Stimulated activated CD8-positive, alpha-beta memory T cell treated with anti-CD3 and anti-CD28 coated beads, Interleukin-7, amount 100 ng/mL, for 24 hours (primary cell): ENCODE measurements around the gene IL4R.

ENCODE experiments used
- DNase-seq: peaks from one replicate; pipeline ENCODE4 v3.0.0-alpha.2; 2020; ENCODE audit warnings: low read depth

IL4R gene

DNA sequence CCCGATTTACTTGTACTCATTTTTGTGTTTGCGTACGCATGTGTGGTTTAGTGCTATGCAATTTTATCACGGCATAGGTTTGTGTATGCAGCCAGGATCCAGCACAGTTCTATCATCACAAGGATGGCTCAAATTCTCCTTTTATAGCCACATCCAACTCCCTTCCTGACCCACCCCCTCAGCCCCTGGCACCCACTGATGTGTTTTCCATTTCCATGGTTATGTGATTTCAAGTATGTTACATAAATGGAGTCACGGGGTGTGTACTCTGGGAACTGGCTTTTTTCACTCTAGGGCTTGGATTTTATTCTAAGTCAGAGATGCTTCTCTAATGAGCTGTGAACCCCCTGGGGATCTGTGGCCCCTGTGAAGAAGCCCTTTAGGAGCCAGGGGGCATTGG, 16.8 kb downstream of the IL4R start:
- DNase-seq, result no peak

DNA sequence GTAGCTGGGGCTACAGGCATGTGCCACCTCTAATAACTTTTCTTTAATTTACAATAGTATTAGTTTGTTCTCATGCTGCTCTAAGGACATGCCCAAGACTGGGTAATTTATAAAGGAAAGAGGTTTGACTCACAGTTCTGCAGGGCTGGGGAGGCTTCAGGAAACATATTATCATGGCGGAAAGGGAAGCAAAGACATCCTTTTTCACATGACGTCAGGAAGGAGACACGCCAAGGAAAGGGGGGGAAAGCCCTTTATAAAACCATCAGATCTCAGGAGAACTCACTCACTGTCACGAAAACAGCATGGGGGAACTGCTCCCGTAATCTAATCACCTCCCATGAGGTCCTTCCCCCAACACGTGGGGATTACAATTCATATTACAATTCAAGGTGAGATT, 18.3 kb downstream of the IL4R start:
- DNase-seq, result no peak

DNA sequence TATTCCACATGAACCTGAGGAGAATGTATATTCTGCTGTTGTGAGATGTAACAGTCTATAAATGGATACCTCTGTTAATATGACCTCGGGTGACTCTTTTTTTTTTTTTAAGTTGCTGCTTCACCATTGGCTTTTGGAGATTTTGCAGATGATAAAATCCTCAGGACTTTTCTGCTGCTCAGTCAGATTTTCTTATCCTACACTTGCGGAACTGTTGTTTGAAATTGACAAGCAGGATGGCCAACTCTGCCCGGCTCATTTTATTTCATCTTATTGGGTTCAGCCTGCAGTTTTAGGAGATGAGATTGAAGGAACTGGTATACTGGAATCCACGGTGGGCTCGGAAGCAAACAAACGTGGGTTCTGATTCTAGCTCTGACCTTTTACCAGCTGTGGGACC, 19.3 kb downstream of the IL4R start:
- DNase-seq, result no peak

DNA sequence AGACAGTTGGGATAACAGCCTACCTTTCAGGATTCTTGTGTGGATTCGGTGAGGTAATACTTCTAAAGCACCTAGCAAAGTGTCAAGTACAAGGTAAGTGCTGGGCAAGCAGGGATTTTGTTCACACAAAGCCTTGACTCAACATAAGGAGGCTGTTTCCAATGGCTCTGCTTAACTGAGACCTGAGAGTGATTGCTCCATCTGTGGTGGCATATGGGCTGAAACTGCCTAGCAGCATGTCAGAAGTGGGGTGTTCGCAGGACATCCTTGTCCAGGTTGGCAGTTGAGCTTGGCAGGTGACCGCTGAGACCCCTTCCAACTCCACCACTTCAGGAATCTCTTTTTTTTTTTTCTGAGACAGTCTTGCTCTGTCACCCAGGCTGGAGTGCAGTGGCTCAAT, 19.8 kb downstream of the IL4R start:
- no peak for DNase-seq

DNA sequence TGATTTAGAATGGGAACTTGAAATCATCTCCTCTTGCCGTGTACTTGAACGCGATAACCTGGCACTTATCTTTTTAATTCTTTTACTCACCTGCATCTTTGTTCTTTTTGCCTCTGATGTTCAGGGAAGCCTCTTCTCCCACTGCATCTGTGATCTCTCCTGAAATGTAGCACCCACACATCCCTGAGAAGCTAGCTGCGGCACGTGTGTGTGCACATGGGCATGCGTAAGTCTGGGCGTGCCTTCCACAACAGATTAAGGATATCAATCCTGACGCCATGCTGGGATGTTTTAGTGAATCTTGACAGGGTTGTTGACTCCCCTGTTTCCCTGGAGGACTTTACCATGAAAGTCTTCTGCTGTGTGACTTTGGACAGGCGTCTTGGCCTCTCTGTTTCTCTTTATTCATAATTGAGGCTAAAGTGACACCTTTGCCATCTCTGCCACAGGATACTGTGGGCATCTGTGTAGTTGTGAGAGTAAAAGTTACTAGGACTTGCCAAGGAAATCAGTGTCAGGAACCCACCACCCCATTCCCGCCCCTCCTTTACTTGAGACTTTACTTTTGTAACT, 20.5 kb downstream of the IL4R start:
- no peak for DNase-seq

DNA sequence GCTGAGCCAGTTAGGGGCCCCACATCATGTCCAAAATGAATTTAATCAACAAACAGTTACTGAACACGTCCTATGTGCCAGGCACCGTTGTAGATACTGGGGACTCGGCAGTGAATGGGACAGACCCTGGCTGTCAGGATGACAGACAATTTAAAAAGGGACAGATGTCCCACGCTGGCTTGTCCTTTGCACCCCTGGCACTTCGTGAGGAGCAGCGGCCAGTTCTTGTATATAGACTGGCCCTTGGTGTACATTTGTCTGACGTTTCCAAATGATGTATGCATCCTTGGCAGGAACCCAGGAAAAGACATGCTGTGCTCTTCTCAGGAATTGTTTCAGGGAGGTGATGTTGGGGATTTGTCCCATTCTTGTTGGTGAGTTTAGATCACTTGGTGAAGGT, 21.1 kb downstream of the IL4R start:
- DNase-seq, result no peak

DNA sequence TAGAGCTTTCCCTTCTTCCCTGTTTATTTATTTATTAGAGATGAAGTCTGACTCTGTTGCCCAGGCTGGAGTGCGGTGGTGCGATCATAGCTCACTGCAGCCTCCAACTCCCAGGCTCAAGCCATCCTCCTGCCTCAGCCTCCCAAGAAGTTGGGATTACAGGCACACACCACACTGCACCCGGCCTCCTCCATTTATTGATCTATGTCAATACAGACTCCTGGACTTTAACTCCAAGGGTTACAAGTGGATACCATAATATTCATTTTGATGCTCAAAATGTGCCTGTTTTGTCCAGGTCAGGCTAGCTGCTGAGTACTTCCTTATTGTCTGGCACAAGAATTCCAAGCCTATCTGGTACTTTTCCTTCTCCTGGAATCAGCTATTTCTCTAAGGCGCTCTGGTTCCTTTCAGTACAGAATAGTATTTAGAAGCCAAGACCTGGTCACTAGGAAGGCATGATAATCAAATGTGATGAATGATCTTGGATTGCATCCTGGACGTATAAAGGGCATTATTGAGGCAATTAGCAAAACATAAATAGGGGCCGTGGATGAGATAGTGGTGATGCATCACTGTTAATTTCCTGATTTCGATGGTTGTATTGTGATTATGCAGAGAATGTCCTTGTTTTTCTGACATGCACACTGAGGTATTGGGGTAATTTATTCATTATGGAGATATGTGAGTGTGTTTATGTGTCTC, 21.7 kb downstream of the IL4R start:
- no peak for DNase-seq

DNA sequence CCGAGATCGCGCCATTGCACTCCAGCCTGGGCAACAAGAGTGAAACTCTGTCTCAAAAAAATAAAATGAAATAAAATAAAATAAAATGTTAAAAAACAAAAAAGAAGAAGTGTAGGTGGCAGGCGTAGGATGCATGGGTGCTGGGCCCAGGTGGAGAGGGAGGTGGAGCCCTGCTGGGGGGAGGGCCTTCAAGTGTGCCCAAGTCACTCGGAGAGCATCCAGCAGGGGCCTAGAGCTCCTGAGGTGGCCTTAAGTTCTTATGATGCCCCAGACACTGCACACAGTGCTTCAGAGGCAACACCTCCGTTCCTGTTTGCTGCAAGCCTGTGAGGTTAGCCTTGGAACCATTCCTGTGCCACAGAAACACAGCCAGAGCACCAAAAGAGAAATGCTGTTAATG, 23.2 kb downstream of the IL4R start:
- no peak for DNase-seq

DNA sequence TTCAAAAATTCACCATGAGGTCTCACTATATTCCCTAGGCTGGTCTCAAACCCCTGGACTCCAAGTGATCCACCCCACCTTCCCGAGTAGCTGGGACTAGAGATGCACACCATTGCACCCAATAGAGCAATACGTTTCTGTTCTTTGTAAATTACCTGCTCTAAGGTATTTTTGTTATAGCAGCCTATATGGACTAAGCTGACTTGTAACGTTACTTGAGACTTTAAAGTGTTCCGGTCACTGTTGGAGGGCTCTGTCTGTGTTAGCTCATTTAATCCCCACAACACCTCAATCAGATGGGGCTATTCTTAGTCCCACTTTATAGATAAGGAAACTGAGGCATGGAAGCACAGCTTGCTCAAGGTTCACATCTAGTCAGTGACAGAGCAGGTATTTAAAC, 25.4 kb downstream of the IL4R start:
- DNase-seq, result no peak

DNA sequence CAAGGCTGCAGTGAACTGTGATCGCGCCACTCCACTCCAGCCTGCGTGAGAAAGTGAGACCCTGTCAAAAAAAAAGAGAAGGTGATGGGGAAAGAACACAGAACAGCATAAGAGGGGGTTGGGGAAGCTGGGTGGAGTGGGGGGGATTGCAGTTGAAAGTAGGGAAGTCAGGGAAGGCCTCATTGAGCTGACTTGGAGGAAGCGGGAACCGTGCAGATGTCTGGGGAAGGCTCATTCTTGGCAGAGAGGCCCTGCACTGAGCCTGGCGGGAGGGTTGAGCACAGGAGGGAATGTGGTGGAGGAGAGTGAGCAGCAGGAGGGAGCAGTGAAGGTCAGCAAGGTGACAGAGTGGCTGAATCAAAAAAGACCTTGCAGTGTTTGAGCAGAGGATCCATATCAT, 26.9 kb downstream of the IL4R start:
- no peak for DNase-seq

DNA sequence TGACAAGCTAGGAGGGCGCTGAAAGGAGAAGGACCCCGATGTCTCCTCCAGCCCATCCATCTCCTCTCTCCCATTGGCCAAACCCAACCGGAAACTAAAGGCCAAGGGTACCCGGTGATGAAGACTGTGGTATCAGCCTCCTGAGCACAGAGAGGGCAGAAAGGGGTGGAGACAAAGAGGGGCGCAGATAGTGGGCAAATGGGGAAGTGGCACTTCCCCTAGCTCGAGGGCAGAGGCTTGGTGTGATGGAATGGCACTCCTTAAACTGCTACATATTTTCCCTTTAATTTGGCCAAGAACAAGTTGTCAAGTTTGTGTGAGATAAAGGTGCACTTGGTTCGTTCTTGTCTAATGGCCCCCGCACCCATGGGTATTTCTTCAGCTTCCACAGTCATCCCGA, 27.8 kb downstream of the IL4R start:
- DNase-seq, result no peak

DNA sequence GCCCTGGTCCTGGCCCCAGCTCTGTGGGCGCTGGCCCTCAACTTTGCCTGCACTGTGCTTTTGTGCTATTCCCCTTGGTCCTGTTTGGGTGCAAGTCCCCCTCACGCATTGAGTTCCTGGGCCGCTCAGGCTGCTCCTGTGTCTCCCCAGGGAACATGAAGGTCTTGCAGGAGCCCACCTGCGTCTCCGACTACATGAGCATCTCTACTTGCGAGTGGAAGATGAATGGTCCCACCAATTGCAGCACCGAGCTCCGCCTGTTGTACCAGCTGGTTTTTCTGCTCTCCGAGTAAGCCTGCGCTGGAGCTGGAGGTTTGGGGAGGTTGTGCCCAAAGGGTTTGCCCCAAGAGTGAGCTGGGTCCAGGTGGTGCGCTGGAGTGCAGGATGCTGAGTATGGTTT, 28.2 kb downstream of the IL4R start:
- DNase-seq, result no peak

DNA sequence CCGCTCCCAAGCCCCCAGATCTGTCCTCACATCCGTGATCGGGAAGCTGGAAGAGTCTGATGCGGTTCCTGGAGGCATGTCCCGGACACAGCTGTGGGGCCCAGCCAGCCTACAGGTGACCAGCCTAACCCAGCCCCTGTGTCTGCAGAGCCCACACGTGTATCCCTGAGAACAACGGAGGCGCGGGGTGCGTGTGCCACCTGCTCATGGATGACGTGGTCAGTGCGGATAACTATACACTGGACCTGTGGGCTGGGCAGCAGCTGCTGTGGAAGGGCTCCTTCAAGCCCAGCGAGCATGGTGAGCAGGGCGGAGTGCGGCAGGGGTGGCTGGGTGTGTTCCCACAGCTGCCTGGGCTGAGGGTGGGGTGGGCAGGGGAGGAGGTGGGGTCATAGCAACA, 30.9 kb downstream of the IL4R start:
- DNase-seq, result no peak

DNA sequence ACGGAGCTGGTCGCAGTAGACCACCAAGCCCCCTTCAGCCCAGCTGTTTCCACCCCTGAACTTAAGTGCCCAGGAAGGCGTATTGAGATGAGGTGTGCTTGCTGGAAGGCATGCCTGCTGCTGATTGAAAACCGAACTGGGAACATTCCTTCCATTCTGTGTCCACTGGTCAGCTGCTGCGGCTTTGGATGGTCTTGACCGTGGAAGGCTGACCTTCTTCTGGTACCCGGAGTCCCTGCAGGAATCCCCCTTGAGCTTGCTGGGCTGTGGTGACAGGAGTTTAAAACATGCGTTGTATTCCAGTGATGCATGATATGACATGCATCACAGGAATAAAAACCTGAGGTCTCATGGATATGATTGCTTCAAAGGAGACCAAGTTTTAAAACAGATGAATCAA, 31.4 kb downstream of the IL4R start:
- no peak for DNase-seq

DNA sequence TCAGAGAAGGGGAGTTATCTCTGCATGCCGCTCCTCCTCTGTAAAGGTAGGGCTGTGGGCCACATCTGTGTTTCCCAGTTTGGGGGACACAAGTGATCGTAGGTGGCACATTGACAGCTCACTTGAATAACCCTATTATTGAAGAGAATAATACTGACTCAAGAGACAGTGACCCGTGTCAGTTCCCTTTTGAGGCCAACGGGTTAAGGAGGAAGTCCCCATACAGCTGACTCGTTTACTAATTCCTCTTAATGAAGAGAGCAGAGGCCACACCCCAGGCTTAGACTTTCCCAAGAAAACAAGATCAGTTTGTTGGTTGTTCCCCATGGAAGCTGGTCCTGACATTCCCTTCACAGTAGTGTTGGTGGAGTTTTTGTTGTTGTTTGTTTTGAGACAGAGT, 33.0 kb downstream of the IL4R start:
- no peak for DNase-seq

DNA sequence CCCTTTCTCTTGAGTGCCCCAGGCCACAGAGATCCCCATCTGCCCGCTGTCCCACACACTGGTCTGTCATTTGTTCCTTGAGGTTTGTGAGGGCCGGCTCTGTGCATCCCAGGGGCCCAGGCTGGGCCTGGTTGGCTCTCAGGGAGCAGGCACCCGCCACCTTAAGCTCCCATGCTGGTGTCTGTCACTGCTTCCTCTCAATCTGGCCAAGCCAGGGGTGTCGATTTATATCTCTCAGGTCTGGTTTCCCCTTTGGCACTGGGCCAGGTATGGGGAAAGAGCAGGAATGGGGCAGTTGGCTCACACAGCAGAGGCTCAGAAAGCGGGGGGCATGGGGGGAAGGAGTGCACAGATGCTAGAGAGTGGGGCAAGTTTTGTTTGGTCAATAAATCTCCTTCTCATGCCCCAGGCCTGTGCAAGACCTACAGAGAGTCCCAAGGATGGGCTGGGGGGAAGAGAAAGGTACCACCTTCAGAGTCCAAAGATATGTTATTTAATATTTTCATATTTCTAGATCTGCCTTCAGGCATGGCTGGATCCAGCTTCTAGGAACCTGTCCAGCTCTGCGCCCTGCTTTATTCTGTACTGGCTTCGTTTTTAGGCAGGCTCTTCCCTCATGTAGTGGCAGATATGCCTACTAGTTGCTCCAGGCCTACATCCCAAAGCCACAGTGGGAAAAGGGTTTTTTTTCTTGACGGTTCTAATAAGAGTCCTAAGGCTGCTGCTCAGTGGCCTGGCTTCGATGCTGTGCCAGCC, 34.3 kb downstream of the IL4R start:
- no peak for DNase-seq

DNA sequence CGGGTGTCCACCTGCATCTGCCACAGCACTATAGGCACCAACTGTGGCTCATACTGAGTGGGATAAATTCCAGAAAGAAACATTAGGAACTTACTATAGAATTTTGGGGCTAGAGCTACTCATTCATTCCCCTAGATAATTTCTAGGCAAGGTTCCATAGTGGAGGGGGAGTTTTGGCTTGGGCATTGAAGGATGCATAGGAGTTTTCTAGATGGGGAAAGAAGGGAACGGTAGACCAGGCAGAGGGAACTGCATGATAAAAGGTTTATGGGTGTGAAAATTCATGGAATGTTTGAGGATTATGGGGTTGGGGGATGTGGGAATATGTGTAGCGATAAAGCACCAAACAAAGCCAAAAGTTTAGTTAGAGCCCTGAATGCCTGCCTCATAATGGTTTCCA, 35.5 kb downstream of the IL4R start:
- DNase-seq, result no peak

DNA sequence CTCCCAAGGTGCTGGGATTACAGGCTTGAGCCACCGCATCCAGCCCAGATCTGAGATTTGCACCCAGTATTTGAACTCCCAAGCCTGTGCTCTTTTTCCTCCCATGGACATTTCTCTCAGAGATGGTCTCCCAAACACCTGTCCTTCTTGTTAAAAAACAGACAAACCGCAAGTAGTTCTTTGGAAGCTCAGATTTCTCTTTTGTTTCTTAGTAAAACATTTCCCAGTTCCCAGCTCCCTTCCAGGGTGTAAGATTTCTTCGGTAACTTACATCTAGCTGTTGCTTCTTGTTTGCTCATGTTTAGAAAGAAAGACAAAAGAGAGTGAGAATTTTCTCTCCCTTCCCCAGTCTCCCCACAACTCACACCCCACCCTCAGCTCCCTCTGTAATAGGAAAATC, 36.2 kb downstream of the IL4R start:
- DNase-seq, result no peak

DNA sequence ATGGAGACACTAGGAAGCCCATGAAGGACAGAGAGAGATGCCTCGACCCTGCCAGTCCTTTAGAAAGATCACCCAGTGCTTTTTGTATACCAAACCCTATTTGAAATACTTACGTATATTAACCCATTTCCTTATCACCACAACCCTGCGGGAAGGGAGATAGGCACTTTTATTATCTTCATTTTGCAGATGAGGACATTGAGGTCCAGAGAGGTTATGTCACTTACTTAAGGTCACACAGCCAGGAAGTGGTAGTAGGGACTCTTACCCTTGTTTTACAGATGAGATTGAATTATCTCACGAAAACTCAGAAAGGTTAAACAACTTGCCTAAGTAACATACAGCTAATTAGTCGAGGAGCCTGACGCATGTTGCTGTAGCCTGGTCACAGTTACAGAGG, 38.2 kb downstream of the IL4R start:
- DNase-seq, result no peak

DNA sequence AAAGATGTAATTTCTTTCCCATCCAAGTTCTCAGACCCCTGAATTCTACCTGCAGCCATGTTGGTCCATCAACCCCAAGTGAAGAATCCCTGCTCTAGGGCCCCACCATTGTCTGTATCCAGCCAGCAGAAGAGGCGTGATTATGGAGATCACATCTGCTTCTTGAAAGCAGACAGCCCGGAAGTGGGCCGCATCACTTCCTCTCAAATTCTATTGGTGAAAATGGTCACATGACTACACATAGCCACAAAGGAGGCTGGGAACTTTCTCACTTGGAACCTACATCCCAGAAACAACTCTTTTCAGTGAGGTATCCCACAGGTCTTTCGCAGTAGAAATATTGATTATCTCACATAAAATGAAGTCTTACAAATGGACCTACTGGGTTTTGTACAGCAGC, 40.1 kb downstream of the IL4R start:
- no peak for DNase-seq

DNA sequence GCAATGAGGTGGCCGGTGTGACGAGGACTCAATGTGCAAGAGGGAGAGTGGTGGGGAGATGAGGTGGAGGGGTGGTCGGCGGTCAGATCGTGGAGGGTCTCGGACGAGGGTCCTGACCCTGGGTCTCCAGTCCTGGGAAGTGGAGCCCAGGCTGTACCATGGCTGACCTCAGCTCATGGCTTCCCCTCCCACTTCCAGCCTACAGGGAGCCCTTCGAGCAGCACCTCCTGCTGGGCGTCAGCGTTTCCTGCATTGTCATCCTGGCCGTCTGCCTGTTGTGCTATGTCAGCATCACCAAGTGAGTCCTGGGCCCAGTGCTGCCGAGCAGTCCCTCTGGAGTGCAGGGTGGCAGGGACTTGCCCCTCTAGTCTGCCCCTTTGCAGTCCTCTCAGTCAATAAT, 41.8 kb downstream of the IL4R start:
- DNase-seq, result no peak

DNA sequence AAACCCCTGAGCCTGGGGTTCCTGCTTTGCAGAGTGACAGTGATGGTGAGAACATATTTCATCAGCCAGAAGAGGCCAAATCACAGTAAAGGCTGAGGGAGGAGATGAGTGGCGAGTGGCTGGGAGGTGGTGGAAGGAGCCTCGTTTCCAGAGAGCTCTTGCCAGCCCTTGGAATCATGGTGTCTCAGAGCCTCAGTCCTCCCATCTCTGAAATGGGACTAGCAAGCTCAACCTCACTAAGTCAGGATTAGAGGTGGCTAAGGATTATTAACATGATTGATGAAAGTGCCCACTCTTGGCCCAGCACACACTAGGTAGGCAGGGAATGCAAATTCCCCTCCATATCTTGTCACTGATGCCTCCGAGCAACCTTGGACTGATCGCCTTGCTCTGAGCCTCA, 43.0 kb downstream of the IL4R start:
- no peak for DNase-seq

DNA sequence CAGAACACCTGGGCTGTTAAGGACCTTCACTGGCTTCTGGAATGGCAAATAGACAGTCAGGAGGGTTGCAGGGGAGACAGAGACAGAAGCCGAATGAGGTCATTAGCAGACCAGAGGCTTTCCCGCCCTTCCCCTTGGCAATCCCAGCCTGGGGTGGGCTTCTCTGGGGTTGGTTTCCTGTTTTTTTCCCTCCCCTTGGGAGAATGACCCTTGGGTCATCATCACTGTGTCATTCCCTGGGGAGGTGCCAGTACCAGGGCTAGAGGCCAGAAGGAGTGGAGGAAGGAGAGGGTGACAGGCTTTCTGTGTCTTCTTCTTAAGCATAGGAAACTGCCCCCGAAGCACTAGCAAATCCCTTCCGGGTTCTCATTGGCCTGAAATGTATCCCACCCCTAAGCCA, 45.3 kb downstream of the IL4R start:
- no peak for DNase-seq

DNA sequence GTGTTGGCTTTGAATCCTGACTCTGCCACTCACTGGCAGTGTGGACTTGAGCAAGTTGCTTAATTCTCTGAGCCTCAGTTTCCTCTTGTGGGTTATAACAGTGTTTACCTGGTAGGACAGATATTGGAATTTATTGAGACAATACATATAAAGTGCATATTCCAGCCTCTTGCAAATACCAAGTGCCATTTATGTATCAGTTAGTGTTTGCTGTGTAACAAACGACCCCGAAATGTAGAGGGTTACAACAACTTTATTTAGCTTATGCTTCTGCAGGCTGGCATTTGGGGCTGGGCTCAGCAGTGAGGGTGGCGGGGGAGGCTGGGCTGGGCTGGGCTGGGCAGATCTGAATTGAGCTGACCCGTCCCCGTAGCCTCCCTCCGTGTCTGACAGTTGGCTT, 45.8 kb downstream of the IL4R start:
- no peak for DNase-seq
